GM20000 (cell line): Measurements from ENCODE around the gene UNC5B.
A peak's percentile ranks its signal among the peaks of the same experiment; 100 is the strongest.

Experiments
- DNase-seq: peaks from one replicate; pipeline ENCODE4 v3.0.0; 2012; ENCODE audit warnings: low spot score
- CTCF ChIP-seq: IDR thresholded peaks from 2 replicates; pipeline ENCODE4 v1.5.1; 2012; ENCODE audit warnings: mild to moderate bottlenecking, control low read depth; ENCODE audit errors: extremely low read depth, missing control alignments

UNC5B gene

GRCh38 chr10:71308244-71308643 is 95.9 kb downstream of the UNC5B start:
- no peak for DNase-seq
- no peak for TF ChIP-seq CTCF

- TF ChIP-seq CTCF, result no peak
- no peak for DNase-seq
These were observed 96.6 kb downstream of the UNC5B start for GRCh38 chr10:71308985-71309384.

GRCh38 chr10:71309919-71310318 is 97.5 kb downstream of the UNC5B start:
- peak; percentile 42 for DNase-seq
- no peak for TF ChIP-seq CTCF

- DNase-seq, result no peak
- TF ChIP-seq CTCF, result no peak
These were observed 99.8 kb downstream of the UNC5B start for GRCh38 chr10:71312220-71312619.

- no peak for DNase-seq
- TF ChIP-seq CTCF, result no peak
These were observed 100.7 kb downstream of the UNC5B start for GRCh38 chr10:71312811-71313789.

GRCh38 chr10:71314028-71314693 is 101.8 kb downstream of the UNC5B start:
- peak; percentile 84 for DNase-seq
- peak; percentile 77 for TF ChIP-seq CTCF

GRCh38 chr10:71314694-71315225 is 102.4 kb downstream of the UNC5B start:
- DNase-seq, result no peak
- no peak for TF ChIP-seq CTCF
